Hematopoietic multipotent progenitor cell (in vitro differentiated cells): Measurements from ENCODE around the gene TMEM132C. TPM values are rescaled to one million over a fixed set of nuclear protein-coding genes. Genes with fewer than 3 reads are reported as not detected.

Source experiments
- DNase-seq, 3 donors: peaks; one replicate each; pipeline ENCODE4 v3.0.0-alpha.2; 2011 to 2015; ENCODE audit warnings: low read depth in 2 of 3, low spot score in 2 of 3
- total RNA-seq: library from RNA; depleted of rRNA; stranded (reverse); fragments of >200 nt; gene quantifications from one replicate; pipeline ENCODE4 v1.2.3, GENCODE V29; 2012

Gene TMEM132C
- total RNA-seq, 1 donor, result under 0.01 TPM

GRCh38 chr12:128644664-128645296, 377.8 kb downstream of the TMEM132C start:
- peak in 2 of 3 donors; percentile 18 to 49 for DNase-seq

GRCh38 chr12:128649902-128650301, 382.9 kb downstream of the TMEM132C start:
- DNase-seq, result no peak

- DNase-seq, result no peak
These were observed 385.3 kb downstream of the TMEM132C start for GRCh38 chr12:128652136-128652751.

GRCh38 chr12:128654468-128654867, 387.5 kb downstream of the TMEM132C start:
- DNase-seq, result no peak

- DNase-seq, result no peak
These were observed 390.4 kb downstream of the TMEM132C start for GRCh38 chr12:128657378-128657777.

- DNase-seq, result no peak
These were observed 393.7 kb downstream of the TMEM132C start for GRCh38 chr12:128660532-128661225.

- DNase-seq, result no peak
These were observed 394.2 kb downstream of the TMEM132C start for GRCh38 chr12:128661226-128661569.

GRCh38 chr12:128662101-128662500, 395.1 kb downstream of the TMEM132C start:
- no peak for DNase-seq

GRCh38 chr12:128664501-128664900, 397.5 kb downstream of the TMEM132C start:
- no peak for DNase-seq

GRCh38 chr12:128667193-128667592, 400.2 kb downstream of the TMEM132C start:
- DNase-seq, result no peak

- no peak for DNase-seq
These were observed 404.6 kb downstream of the TMEM132C start for GRCh38 chr12:128671528-128672042.

GRCh38 chr12:128672428-128672827, 405.5 kb downstream of the TMEM132C start:
- no peak for DNase-seq

GRCh38 chr12:128672893-128673292, 405.9 kb downstream of the TMEM132C start:
- no peak for DNase-seq

- no peak for DNase-seq
These were observed 408.6 kb downstream of the TMEM132C start for GRCh38 chr12:128675576-128675975.

GRCh38 chr12:128680555-128680954, 413.6 kb downstream of the TMEM132C start:
- DNase-seq, result no peak

- no peak for DNase-seq
These were observed 415.7 kb downstream of the TMEM132C start for GRCh38 chr12:128682548-128683275.

GRCh38 chr12:128684352-128684751, 417.4 kb downstream of the TMEM132C start:
- DNase-seq, result no peak

GRCh38 chr12:128685903-128686475, 419.0 kb downstream of the TMEM132C start:
- no peak for DNase-seq

- no peak for DNase-seq
These were observed 420.9 kb downstream of the TMEM132C start for GRCh38 chr12:128687851-128688250.

- DNase-seq, result no peak
These were observed 423.7 kb downstream of the TMEM132C start for GRCh38 chr12:128690641-128691040.

- DNase-seq, result no peak
These were observed 426.1 kb downstream of the TMEM132C start for GRCh38 chr12:128693115-128693514.
